CD4-positive, alpha-beta T cell treated with Interleukin-1 beta for 1 hour (primary cell): ENCODE measurements around the gene SOX10.
"Not testable (repeated sequence)": the region's sequence is repeated elsewhere in the genome, so short reads cannot be mapped to it uniquely, and the experiment has no call there.

ENCODE experiments used
- DNase-seq, 2 donors: peaks; one replicate each; pipeline ENCODE4 v3.0.0-alpha.2; 2020 to 2022

SOX10 gene

GRCh38 chr22:37959231-37959825, 25.0 kb downstream of the SOX10 start:
- no peak for DNase-seq

- DNase-seq = no peak
Observed at GRCh38 chr22:37957232-37957631, 27.1 kb downstream of the SOX10 start.

GRCh38 chr22:37955825-37956397, 28.4 kb downstream of the SOX10 start:
- not testable (repeated sequence) for DNase-seq

DNA sequence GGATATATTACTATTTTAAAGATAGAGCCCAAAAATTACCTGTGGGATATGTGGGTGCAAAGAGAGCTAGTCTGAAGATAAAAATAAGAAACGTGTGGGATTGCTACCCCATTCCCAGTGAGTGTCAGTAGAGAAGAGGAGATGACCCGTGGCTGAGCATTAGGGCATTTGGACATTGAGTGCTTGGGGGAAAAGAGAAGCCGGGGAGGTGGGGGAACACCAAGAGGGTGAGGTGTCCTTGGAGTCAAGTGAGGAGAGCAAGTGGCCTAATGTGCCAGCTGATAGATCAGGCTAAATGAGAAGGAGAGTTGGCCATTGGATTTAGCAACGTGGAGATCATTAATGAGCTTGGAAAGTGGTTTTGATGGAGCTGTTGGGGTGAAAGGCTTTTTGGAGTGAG, 29.7 kb downstream of the SOX10 start:
- no peak for DNase-seq

GRCh38 chr22:37953437-37954179, 30.7 kb downstream of the SOX10 start, which contains the start of the genes C22orf23 and POLR2F:
Gene C22orf23 (minus strand): TSS chr22:37953601. CDS start chr22:37953149, 452 bp downstream.
Gene POLR2F (plus strand): TSS chr22:37953699. CDS start chr22:37953788, 89 bp downstream.
- peak; percentile 96 for DNase-seq

- DNase-seq = no peak
Observed at GRCh38 chr22:37953062-37953436, 31.3 kb downstream of the SOX10 start.

GRCh38 chr22:37952629-37953028, 31.7 kb downstream of the SOX10 start:
- not testable (repeated sequence) for DNase-seq

DNA sequence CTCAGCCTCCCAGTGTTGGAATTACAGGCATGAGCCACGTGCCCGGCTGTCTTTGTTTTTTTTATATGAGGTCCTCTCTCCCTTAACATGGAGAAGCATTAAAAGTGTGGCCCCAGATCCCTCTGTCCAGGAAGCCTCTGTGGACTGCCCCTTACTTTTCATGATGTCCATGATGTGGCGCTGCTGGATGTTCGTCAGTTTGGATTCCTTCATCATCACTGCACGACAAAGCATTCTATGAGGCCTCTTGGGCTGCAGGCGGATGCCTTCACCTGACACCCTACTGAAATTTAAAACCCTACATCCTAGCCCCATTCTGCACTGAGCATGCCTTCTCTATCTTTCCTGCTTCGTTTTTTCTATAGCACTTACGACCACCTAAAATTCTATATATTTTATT, 33.0 kb downstream of the SOX10 start:
- no peak for DNase-seq

DNA sequence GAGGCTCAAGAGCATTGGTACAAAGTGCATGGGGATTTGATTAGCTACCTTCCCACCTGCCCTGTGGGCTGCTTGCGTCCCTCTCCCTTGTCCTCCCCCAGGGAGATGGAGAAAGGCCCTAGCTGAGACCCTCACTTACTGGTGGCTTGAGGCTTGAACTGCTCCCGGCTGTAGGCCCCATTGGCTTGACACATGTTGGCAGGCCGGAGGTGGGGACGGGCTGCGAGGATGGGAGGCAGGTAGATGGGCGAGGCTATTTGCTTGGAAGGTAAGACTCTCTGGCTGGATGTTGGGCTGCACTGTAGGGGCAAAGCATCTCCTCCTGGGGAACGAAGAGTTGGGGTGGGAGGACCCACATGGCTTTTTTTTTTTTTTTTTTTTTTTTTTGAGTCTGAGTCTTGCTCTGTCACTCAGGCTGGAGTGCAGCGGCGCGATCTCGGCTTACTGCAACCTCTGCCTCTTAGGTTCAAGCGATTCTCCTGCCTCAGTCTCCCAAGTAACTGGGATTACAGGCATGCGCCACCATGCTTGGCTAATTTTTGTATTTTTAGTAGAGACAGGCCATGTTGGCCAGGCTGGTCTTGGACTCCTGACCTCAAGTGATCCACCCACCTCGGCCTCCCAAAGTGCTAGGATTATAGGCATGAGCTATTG, 37.1 kb downstream of the SOX10 start:
- not testable (repeated sequence) for DNase-seq

GRCh38 chr22:37944423-37944822, 39.9 kb downstream of the SOX10 start:
- not testable (repeated sequence) for DNase-seq

DNA sequence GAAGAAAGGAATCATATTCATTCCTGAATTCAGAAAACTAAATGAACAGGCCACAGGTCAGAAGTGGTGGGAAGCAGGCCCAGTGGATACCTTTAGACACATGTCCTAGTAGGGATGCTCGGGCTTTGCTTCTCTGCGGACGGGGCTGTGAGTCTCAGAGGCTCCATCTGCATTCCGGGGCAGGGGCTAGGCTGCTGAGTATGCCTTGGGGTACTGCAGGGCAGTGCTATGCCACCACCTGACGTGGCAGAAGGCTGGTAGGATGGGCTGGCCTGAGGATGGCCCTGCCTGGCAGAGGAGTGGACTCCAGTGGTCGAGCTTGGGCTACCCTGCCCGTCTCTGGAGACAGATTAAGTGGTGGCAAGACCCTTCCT, 40.5 kb downstream of the SOX10 start:
- no peak for DNase-seq

DNA sequence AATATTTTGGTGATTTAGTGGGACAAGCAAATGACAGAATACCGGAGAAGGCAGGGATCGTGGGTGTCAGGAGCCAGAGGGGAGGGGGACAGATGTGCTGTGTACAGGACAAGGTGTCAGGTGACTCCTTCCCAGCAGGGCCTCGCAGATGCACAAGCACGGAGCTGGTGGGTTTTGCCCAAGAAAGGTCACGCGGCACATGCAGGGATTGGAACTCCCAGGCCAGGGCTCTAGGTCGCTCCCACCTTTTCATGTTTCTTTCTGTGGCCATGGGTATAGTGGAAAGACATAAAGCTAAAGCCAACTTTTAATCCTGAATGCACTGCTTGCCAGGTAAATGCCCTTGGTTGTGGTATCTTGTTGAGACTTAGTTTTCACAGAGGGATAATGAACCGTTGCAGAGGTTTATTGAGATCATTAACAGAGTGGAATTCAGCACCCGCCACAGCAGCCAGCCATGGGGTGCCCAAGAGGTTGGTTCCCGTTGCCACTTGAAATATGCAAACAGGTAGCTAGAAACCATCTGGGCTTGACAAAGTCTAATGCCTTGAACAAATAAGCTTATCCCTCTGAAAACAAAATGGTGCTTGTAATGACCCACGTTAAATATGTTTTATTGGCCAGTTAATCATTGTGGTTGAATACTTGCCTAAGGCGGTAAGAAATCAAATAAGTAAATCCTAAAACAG, 41.1 kb downstream of the SOX10 start:
- no peak for DNase-seq

- no peak for DNase-seq
Observed at GRCh38 chr22:37942133-37942532, 42.2 kb downstream of the SOX10 start.

- DNase-seq = no peak
Observed at GRCh38 chr22:37940698-37941376, 43.5 kb downstream of the SOX10 start.

- DNase-seq = peak; percentile 79 to 81
Observed at GRCh38 chr22:37933711-37934376, 50.5 kb downstream of the SOX10 start.

DNA sequence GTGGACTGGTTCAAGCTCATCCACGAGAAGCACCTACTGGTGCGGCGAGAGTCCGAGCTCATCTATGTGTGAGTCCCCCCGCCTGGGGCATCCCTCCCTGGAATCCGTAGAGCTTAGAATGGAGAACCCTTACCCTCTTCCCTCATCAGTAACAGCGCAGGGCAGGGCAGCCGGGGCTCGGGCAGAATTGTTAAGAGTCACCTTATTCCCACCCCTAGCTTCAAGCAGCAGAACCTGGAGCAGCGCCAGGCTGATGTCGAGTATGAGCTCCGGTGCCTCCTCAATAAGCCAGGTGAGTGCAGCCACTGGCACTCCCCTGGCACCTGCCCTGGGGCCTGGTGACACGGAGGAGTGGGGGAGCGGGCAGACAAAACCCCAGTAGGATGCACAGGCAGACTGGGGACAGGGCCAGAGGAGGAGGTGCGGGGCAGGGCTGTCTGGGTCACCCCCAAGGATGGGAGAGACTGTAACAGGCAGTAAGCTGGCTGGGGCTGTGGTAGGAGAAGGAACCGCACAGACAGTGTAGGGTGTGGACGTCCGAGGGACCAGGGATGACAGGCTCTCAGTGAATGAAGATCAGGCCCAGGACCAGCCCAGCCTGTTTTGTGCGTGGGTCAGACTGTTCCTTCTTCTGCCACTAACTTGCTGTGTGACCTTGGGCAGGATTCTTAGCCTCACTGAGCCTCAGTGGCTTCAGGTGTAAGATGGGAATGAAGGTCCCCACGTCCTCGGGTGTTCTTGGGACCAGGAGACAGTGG, 51.4 kb downstream of the SOX10 start:
- DNase-seq = no peak

GRCh38 chr22:37932401-37932800, 52.0 kb downstream of the SOX10 start:
- DNase-seq = no peak

- DNase-seq = no peak
Observed at GRCh38 chr22:37931893-37932389, 52.4 kb downstream of the SOX10 start.

GRCh38 chr22:37930952-37931440, 53.4 kb downstream of the SOX10 start:
- no peak for DNase-seq

- DNase-seq = no peak
Observed at GRCh38 chr22:37930270-37930951, 53.9 kb downstream of the SOX10 start.
